T-helper 1 cell treated with Interleukin-12 subunit alpha and Interleukin-12 subunit beta and Interleukin-4 antibody, amounts not matched to agents 30 μg/mL and 1 μg/mL, for 36 hours (primary cell): Measurements from ENCODE around the gene RAPGEF2.
A peak's percentile ranks its signal among the peaks of the same experiment; 100 is the strongest.

Experiments
- H3K27ac Mint-ChIP-seq: one replicate; pipeline ENCODE4 v1.8.0; 2021; ENCODE audit warnings: mild to moderate bottlenecking, mixed read lengths
- H3K27me3 Mint-ChIP-seq: one replicate; pipeline ENCODE4 v1.8.0; 2021; ENCODE audit warnings: low read depth, mixed read lengths
- H3K36me3 Mint-ChIP-seq: one replicate; pipeline ENCODE4 v1.8.0; 2021; ENCODE audit warnings: low read depth, mixed read lengths
- H3K4me1 Mint-ChIP-seq: one replicate; pipeline ENCODE4 v1.8.0; 2021; ENCODE audit warnings: low read depth, mixed read lengths
- H3K4me3 Mint-ChIP-seq: one replicate; pipeline ENCODE4 v1.8.0; 2021; ENCODE audit warnings: mild to moderate bottlenecking, moderate library complexity, mixed read lengths
- H3K9me3 Mint-ChIP-seq: one replicate; pipeline ENCODE4 v1.8.0; 2021; ENCODE audit warnings: mixed read lengths

The RAPGEF2 gene

DNA sequence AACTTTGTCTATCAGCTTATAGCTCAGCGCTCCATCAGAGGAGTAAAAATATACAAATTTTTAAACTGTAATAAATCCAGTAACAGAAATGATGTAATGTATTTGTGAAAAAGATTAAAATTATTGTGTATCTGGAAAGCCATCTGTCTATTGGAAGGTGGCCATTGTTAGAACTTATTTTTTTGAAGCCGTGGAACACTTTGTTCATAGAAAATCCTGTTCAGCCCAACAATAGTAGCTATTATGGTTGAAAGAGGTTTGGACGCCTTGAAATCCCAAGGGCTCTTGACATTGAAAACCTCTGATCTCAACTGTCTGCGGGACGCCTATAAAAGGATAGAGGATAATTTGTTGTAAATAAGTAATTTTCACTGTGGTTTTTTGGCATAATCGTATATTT lies 98.3 kb downstream of the RAPGEF2 start:
- Mint-ChIP-seq H3K36me3 (no peaks in the 10 kb centered on the region), H3K4me3 (no peak overlapping the region), H3K4me1 (peaks cover 29% of the 10 kb centered on the region), H3K27ac (no peak overlapping the region), H3K27me3 (no peaks in the 10 kb centered on the region), H3K9me3 (no peaks in the 10 kb centered on the region)

- peak overlapping the region; percentile 53 for H3K27ac Mint-ChIP-seq
- no peak overlapping the region for H3K4me3 Mint-ChIP-seq
- H3K9me3 Mint-ChIP-seq = no peaks in the 10 kb centered on the region
- H3K27me3 Mint-ChIP-seq = no peaks in the 10 kb centered on the region
- peaks cover 37% of the 10 kb centered on the region for H3K4me1 Mint-ChIP-seq
- peaks cover 2% of the 10 kb centered on the region for H3K36me3 Mint-ChIP-seq
Observed at GRCh38 chr4:159204566-159204965, 101.7 kb downstream of the RAPGEF2 start.

GRCh38 chr4:159205466-159205865 lies 102.6 kb downstream of the RAPGEF2 start:
- peak overlapping the region; percentile 79 for H3K27ac Mint-ChIP-seq
- H3K4me1 Mint-ChIP-seq = peaks cover 37% of the 10 kb centered on the region
- H3K36me3 Mint-ChIP-seq = peaks cover 4% of the 10 kb centered on the region
- H3K9me3 Mint-ChIP-seq = no peaks in the 10 kb centered on the region
- peak overlapping the region; percentile 42 for H3K4me3 Mint-ChIP-seq
- no peaks in the 10 kb centered on the region for H3K27me3 Mint-ChIP-seq

- Mint-ChIP-seq H3K4me1 (peaks cover 39% of the 10 kb centered on the region), H3K9me3 (no peaks in the 10 kb centered on the region), H3K27ac (peak overlapping the region; percentile 65), H3K4me3 (peak overlapping the region; percentile 56), H3K36me3 (peaks cover 7% of the 10 kb centered on the region), H3K27me3 (no peaks in the 10 kb centered on the region)
Observed at GRCh38 chr4:159206427-159206871, 103.6 kb downstream of the RAPGEF2 start.

- no peaks in the 10 kb centered on the region for H3K27me3 Mint-ChIP-seq
- H3K4me3 Mint-ChIP-seq = no peak overlapping the region
- no peak overlapping the region for H3K27ac Mint-ChIP-seq
- H3K4me1 Mint-ChIP-seq = peaks cover 23% of the 10 kb centered on the region
- peaks cover 7% of the 10 kb centered on the region for H3K36me3 Mint-ChIP-seq
- no peaks in the 10 kb centered on the region for H3K9me3 Mint-ChIP-seq
Observed at GRCh38 chr4:159209249-159209648, 106.4 kb downstream of the RAPGEF2 start.

GRCh38 chr4:159210975-159211374 lies 108.1 kb downstream of the RAPGEF2 start:
- Mint-ChIP-seq H3K36me3 (peaks cover 7% of the 10 kb centered on the region), H3K27ac (no peak overlapping the region), H3K4me1 (peaks cover 16% of the 10 kb centered on the region), H3K9me3 (no peaks in the 10 kb centered on the region), H3K4me3 (no peak overlapping the region), H3K27me3 (no peaks in the 10 kb centered on the region)

DNA sequence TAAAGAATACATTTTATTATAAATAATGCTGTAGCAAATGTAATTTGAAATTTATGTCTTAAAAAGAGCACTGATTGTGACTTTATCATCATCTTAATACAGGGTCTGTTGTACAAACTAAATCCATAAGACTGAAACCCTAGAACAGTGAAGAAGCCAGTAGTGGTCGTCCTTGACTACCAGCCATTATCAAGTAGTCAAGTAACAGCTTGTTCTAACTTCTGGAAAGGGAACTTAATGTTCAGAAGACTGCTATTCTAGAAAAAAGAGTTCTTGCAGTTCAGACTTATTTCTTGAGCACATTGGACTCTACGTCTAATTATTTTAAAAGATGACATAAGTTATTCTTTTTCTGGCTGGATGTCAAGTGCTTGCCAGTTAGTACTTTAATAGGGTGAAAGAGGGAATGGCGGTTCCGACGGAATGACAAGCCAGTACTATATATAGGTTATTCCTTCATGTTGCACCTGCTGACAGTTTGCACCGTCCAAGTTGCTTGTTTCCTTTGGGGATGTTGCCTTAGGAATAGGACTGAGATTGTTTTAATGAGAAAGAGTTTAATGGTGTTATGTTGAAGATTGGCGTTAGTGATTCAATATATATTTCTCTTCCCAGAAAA lies 109.9 kb downstream of the RAPGEF2 start:
- H3K27me3 Mint-ChIP-seq = no peaks in the 10 kb centered on the region
- H3K4me3 Mint-ChIP-seq = no peak overlapping the region
- peaks cover 7% of the 10 kb centered on the region for H3K36me3 Mint-ChIP-seq

DNA sequence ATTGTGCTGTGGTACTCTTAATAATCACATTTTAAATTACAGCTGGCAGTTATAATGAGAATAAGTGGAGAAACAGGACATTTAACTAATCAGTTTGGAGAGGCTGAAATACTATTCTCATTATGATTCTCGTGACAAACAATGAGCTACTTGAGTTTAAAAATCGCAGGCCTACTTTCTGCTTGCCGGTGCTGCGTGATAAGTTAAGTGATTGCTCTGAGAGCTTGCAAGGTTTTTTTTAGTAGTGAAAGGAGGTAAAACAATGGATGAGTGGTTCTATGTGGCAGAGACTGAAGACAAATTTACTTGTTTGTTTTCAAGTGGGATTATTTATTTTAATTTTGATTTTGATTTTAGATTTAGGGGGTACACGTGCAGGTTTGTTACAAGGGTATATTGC lies 114.0 kb downstream of the RAPGEF2 start:
- Mint-ChIP-seq H3K36me3 (peaks cover 2% of the 10 kb centered on the region), H3K27ac (no peak overlapping the region), H3K4me3 (no peak overlapping the region), H3K27me3 (no peaks in the 10 kb centered on the region), H3K9me3 (no peaks in the 10 kb centered on the region), H3K4me1 (peaks cover 2% of the 10 kb centered on the region)

More for the DNA sequence above, 109.9 kb downstream of the RAPGEF2 start:
- H3K9me3 Mint-ChIP-seq = no peaks in the 10 kb centered on the region
- H3K27ac Mint-ChIP-seq = no peak overlapping the region
- peaks cover 4% of the 10 kb centered on the region for H3K4me1 Mint-ChIP-seq

GRCh38 chr4:159219862-159220261 lies 117.0 kb downstream of the RAPGEF2 start:
- Mint-ChIP-seq H3K4me1 (peaks cover 2% of the 10 kb centered on the region), H3K27me3 (no peaks in the 10 kb centered on the region), H3K27ac (no peak overlapping the region), H3K9me3 (no peaks in the 10 kb centered on the region), H3K36me3 (peaks cover 2% of the 10 kb centered on the region), H3K4me3 (no peak overlapping the region)

- Mint-ChIP-seq H3K27ac (no peak overlapping the region), H3K36me3 (peaks cover 2% of the 10 kb centered on the region), H3K9me3 (no peaks in the 10 kb centered on the region), H3K27me3 (no peaks in the 10 kb centered on the region), H3K4me1 (peaks cover 2% of the 10 kb centered on the region), H3K4me3 (no peak overlapping the region)
Observed at GRCh38 chr4:159220353-159220752, 117.5 kb downstream of the RAPGEF2 start.

- peaks cover 6% of the 10 kb centered on the region for H3K4me1 Mint-ChIP-seq
- no peaks in the 10 kb centered on the region for H3K27me3 Mint-ChIP-seq
- no peak overlapping the region for H3K4me3 Mint-ChIP-seq
- H3K9me3 Mint-ChIP-seq = no peaks in the 10 kb centered on the region
- H3K27ac Mint-ChIP-seq = no peak overlapping the region
- H3K36me3 Mint-ChIP-seq = peaks cover 2% of the 10 kb centered on the region
Observed at GRCh38 chr4:159221280-159221679, 118.4 kb downstream of the RAPGEF2 start.

DNA sequence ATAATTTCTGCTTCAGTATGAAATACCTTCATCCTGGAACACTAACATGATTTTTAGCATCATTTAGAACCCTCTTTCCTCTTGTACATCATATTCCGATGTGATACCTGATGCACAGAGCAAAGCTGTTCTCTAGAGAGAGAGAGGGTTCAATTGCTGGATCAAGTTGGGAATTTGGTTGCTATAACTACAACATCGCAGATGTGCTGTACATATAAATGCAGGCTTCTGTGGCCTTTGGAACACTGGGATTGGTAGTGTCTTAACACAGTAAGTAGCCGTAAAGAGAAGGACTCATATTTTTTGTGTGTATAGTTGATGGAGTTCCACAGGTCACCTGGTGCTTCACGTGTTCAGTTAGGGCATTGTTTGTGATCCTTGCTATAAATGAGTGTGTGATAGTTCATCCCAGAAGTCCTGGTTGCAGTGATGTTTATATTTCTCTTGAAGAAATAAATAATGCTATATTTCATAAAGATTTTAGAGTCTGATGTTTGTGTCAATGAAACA lies 119.2 kb downstream of the RAPGEF2 start:
- Mint-ChIP-seq H3K9me3 (no peaks in the 10 kb centered on the region), H3K27ac (no peak overlapping the region), H3K4me1 (peaks cover 6% of the 10 kb centered on the region), H3K36me3 (peaks cover 2% of the 10 kb centered on the region), H3K27me3 (no peaks in the 10 kb centered on the region), H3K4me3 (no peak overlapping the region)

DNA sequence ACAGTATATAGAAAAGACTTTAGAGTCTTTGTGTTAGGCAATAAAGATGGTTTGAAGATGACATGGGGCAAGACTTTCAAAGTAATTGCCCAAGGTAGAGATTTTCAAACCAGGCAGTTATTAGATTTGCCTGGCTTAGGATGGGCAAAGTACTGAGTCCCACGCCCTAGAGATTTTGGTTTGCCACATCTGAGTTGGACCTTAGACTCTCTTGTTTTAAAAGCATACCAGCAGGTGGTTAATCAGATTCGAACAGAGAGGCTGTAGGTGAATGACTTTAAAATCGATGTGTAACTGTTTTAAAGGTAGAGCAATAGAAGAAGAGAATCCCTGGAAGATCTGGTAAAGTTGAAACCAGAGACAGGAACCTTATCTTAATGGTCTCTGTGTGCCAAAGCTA lies 121.5 kb downstream of the RAPGEF2 start:
- Mint-ChIP-seq H3K4me3 (no peak overlapping the region), H3K9me3 (no peaks in the 10 kb centered on the region), H3K27me3 (no peaks in the 10 kb centered on the region), H3K27ac (no peak overlapping the region), H3K36me3 (no peaks in the 10 kb centered on the region), H3K4me1 (peaks cover 4% of the 10 kb centered on the region)

DNA sequence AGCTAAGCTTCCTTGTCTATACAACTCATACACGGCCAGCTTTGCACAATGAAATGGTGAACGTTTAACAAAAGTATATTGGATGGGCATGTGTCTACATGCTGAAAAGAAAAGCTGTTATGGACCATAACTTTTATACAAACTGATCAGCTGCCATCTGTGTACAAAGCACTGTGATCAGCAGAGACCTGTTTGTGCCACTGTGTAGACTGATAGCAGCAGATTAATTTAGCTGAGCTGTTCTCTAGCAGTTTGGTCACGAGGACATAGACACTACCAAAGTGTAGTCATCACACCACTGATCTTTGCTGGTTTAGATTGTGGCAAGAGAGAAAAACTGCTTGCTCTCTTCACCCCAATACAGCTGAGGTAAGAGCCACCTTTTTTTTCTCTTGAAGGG lies 124.5 kb downstream of the RAPGEF2 start:
- Mint-ChIP-seq H3K27me3 (no peaks in the 10 kb centered on the region), H3K9me3 (no peaks in the 10 kb centered on the region), H3K4me3 (no peak overlapping the region), H3K27ac (no peak overlapping the region), H3K4me1 (peaks cover 4% of the 10 kb centered on the region), H3K36me3 (no peaks in the 10 kb centered on the region)

GRCh38 chr4:159227984-159228383 lies 125.1 kb downstream of the RAPGEF2 start:
- Mint-ChIP-seq H3K4me1 (peaks cover 4% of the 10 kb centered on the region), H3K4me3 (no peak overlapping the region), H3K36me3 (no peaks in the 10 kb centered on the region), H3K27me3 (no peaks in the 10 kb centered on the region), H3K27ac (no peak overlapping the region), H3K9me3 (no peaks in the 10 kb centered on the region)
